Panc1 (cell line): Measurements from ENCODE around the gene LRRIQ1. TPM values are rescaled to one million over a fixed set of nuclear protein-coding genes. Genes with fewer than 3 reads are reported as not detected.
A peak's percentile ranks its signal among the peaks of the same experiment; 100 is the strongest.

Experiments used
- ATAC-seq: fragments of 200-7000 bp; cut with Tn5 transposase; 2 replicates; pipeline ENCODE4 v1.9.1; 2020; ENCODE audit warnings: mild to moderate bottlenecking, moderate library complexity
- BruUV-seq: library from RNA; stranded (reverse); fragments of 400-500 nt; replicated peaks from 2 replicates; lab custom pipeline; 2021; lab: Mats Ljungman, UMichigan
- CTCF ChIA-PET: fragments of 300-600 bp; sonication (Branson Sonifier 250); formaldehyde crosslinking; loops from one replicate; lab custom pipeline; 2022; ENCODE audit warnings: antibody characterized with exemption; lab: Charles Lee
- POLR2A ChIA-PET: fragments of 300-600 bp; sonication (Branson Sonifier 250); formaldehyde crosslinking; loops from one replicate; lab custom pipeline; 2022; ENCODE audit warnings: antibody characterized with exemption; lab: Charles Lee
- DNase-seq: peaks from one replicate; pipeline ENCODE4 v3.0.0-alpha.2; 2010; ENCODE audit warnings: low read depth, low spot score
- H3K27ac ChIP-seq: 2 replicates; pipeline ENCODE4 v1.5.1; 2011; ENCODE audit warnings: mild to moderate bottlenecking, low read length, inconsistent platforms
- H3K27me3 ChIP-seq: fragments of 200-500 bp; sonication (Bioruptor generic); 2 replicates; pipeline ENCODE4 v1.6.0; 2014; ENCODE audit warnings: low read length, inconsistent platforms; ENCODE audit not compliant: control insufficient read depth, insufficient read depth
- H3K36me3 ChIP-seq: fragments of 200-500 bp; sonication (Bioruptor generic); 2 replicates; pipeline ENCODE4 v1.5.1; 2014; ENCODE audit warnings: inconsistent platforms, mild to moderate bottlenecking, low read length, moderate library complexity; ENCODE audit not compliant: control insufficient read depth, insufficient read depth
- H3K4me1 ChIP-seq: 2 replicates; pipeline ENCODE4 v1.5.1; 2011; ENCODE audit warnings: inconsistent platforms, mild to moderate bottlenecking, low read length, moderate library complexity; ENCODE audit not compliant: control insufficient read depth, insufficient read depth
- H3K4me3 ChIP-seq, 2 experiments: 2 replicates each; pipeline ENCODE4 v1.5.1; 2011 to 2012; ENCODE audit warnings: low read depth in 2 of 2, low read length in 2 of 2, mild to moderate bottlenecking in 2 of 2, inconsistent platforms in 1 of 2, moderate library complexity in 1 of 2
- H3K9me3 ChIP-seq: fragments of 200-500 bp; sonication (Bioruptor generic); 2 replicates; pipeline ENCODE4 v1.5.1; 2014; ENCODE audit warnings: low read depth, mild to moderate bottlenecking, inconsistent platforms, low read length, moderate library complexity; ENCODE audit not compliant: control insufficient read depth, insufficient read depth
- POLR2AphosphoS5 ChIP-seq: IDR thresholded peaks from 2 replicates; pipeline ENCODE4 v1.6.1; 2012; ENCODE audit warnings: mild to moderate bottlenecking, low read depth, low read length, moderate library complexity
- SIN3A ChIP-seq: IDR thresholded peaks from 2 replicates; pipeline ENCODE4 v1.6.1; 2012; ENCODE audit warnings: low read depth, mild to moderate bottlenecking, low read length, moderate library complexity, borderline replicate concordance; ENCODE audit not compliant: insufficient read depth
- TCF7L2 ChIP-seq: IDR thresholded peaks from 2 replicates; pipeline ENCODE4 v1.6.1; 2011; ENCODE audit warnings: mild to moderate bottlenecking, low read depth, low read length, inconsistent platforms
- in situ Hi-C: cut with HindIII; loops from 2 replicates; pipeline ENCODE4 v1.10.0; 2016; ENCODE audit warnings: low sequenced_read_pairs, low pct_unique_long_range_greater_than_20kb
- intact Hi-C: fragments of 100-400 bp; cut with micrococcal nuclease; formaldehyde crosslinking; loops from one replicate; pipeline ENCODE4 v1.10.0; 2022; ENCODE audit not compliant: unreplicated experiment
- total RNA-seq: library from RNA; stranded (reverse); gene quantifications from one replicate; pipeline ENCODE4 v1.2.1, GENCODE V29; 2021; ENCODE audit not compliant: unreplicated experiment
- TF ChIP-seq, protein P1 (sequence below), 2 experiments: IDR thresholded peaks; 2 replicates each; pipeline ENCODE4 v1.6.1; 2011 to 2012; ENCODE audit warnings: low read depth in 2 of 2, control low read depth in 1 of 2, low read length in 1 of 2, mild to moderate bottlenecking in 1 of 2, moderate library complexity in 1 of 2; ENCODE audit not compliant: insufficient read depth in 1 of 2
- TF ChIP-seq, protein P2 (sequence below): fragments of 450-650 bp; IDR thresholded peaks from 2 replicates; pipeline ENCODE4 v1.5.1; 2017; ENCODE audit warnings: mild to moderate bottlenecking

LRRIQ1 gene
- total RNA-seq, 1 experiment from 2014 or later = 0.15 TPM

DNA sequence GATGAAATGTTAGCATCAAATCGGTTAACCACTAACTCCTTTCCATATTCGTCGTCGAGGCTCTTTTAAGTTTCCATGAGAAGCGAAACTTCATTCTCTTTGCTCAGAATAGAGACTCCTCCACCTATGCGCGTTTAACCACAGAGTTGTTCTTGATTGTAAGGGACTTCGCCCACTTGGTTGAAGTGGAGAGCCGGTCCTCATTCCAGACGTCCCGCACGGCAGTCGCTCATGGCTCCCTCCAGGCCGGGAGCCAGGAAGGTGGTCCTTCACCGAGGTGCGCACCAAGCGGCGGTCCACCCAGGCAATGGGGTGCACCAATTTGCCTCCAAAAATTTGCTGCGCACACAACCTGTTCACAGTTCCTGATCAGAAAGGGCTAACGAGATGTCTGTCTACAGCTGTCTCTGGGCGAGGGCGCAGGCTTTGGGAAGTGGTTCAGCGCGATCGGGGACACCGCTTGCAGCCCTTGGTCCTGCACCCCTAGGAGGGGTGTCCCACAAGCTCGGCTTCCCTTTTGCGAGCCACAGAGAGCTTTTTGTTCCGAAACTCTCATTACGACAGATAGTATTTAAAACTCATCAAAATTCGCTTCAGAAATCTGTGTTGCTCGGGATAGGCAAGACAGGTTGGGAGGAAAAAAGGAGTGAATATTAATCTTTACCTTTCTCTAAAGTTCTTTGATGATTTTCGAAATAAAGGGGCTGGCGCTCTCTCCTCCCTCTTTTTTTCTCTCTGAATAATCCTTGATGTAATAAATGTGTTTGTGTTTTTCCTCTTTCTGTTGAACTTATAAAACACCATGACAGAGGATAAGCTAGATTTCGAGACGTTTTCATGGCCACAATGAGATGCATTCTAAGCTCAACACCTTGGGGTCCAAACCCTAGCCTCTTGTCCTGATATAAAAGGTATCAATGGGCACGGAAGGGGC is 237.5 kb downstream of the LRRIQ1 start:
- BruUV-seq = no TSS peak
- ChIA-PET POLR2A (no interaction called here), CTCF (no interaction called here)
- H3K27me3 ChIP-seq = peaks cover 10% of the 10 kb centered on the region
- intact Hi-C loops (no loop called here), in situ Hi-C loops (no loop called here)
- peak; percentile 72 for ATAC-seq
- no peak for DNase-seq
- peak overlapping the region; percentile 8 to 47; a peak in 3 of 4 replicates for H3K4me3 ChIP-seq
- no peaks in the 10 kb centered on the region for H3K9me3 ChIP-seq
- H3K27ac ChIP-seq = no peak overlapping the region
- TF ChIP-seq POLR2AphosphoS5 (no peak), TCF7L2 (no peak), SIN3A (no peak)
- TF ChIP-seq, protein P1, sequence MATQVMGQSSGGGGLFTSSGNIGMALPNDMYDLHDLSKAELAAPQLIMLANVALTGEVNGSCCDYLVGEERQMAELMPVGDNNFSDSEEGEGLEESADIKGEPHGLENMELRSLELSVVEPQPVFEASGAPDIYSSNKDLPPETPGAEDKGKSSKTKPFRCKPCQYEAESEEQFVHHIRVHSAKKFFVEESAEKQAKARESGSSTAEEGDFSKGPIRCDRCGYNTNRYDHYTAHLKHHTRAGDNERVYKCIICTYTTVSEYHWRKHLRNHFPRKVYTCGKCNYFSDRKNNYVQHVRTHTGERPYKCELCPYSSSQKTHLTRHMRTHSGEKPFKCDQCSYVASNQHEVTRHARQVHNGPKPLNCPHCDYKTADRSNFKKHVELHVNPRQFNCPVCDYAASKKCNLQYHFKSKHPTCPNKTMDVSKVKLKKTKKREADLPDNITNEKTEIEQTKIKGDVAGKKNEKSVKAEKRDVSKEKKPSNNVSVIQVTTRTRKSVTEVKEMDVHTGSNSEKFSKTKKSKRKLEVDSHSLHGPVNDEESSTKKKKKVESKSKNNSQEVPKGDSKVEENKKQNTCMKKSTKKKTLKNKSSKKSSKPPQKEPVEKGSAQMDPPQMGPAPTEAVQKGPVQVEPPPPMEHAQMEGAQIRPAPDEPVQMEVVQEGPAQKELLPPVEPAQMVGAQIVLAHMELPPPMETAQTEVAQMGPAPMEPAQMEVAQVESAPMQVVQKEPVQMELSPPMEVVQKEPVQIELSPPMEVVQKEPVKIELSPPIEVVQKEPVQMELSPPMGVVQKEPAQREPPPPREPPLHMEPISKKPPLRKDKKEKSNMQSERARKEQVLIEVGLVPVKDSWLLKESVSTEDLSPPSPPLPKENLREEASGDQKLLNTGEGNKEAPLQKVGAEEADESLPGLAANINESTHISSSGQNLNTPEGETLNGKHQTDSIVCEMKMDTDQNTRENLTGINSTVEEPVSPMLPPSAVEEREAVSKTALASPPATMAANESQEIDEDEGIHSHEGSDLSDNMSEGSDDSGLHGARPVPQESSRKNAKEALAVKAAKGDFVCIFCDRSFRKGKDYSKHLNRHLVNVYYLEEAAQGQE (IDR thresholded peaks at IDR 0.05; ENCODE audit: insufficient read depth in 1 of 2, low read depth in 2 of 2, low read length in 1 of 2) = no peak
- TF ChIP-seq, protein P2, sequence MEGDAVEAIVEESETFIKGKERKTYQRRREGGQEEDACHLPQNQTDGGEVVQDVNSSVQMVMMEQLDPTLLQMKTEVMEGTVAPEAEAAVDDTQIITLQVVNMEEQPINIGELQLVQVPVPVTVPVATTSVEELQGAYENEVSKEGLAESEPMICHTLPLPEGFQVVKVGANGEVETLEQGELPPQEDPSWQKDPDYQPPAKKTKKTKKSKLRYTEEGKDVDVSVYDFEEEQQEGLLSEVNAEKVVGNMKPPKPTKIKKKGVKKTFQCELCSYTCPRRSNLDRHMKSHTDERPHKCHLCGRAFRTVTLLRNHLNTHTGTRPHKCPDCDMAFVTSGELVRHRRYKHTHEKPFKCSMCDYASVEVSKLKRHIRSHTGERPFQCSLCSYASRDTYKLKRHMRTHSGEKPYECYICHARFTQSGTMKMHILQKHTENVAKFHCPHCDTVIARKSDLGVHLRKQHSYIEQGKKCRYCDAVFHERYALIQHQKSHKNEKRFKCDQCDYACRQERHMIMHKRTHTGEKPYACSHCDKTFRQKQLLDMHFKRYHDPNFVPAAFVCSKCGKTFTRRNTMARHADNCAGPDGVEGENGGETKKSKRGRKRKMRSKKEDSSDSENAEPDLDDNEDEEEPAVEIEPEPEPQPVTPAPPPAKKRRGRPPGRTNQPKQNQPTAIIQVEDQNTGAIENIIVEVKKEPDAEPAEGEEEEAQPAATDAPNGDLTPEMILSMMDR = no peak
- no peaks in the 10 kb centered on the region for H3K4me1 ChIP-seq
- no peaks in the 10 kb centered on the region for H3K36me3 ChIP-seq

DNA sequence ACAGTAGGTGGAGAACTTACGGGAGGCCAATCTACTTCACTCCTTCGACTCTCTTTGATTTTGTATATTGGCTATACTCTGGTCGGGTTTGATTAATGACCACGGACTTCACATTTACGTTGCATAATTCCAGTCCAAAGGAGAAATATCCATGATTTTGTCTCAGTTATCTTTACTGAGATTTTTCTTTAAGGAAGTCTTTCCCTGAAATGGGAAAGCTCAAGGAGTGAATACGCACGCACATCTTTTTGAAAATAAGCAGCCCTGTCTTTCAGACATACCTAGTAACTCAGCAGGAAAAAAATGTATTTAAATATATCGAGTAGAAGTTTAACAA is 238.1 kb downstream of the LRRIQ1 start:
- H3K27me3 ChIP-seq = peaks cover 10% of the 10 kb centered on the region
- no peaks in the 10 kb centered on the region for H3K4me1 ChIP-seq
- no peak for ATAC-seq
- H3K4me3 ChIP-seq = no peak overlapping the region
- H3K36me3 ChIP-seq = no peaks in the 10 kb centered on the region
- BruUV-seq = no TSS peak
- H3K9me3 ChIP-seq = no peaks in the 10 kb centered on the region
- CTCF ChIA-PET = no interaction called here
- no peak for DNase-seq
- TF ChIP-seq, protein P2 = no peak
- TF ChIP-seq TCF7L2 (no peak), SIN3A (no peak), POLR2AphosphoS5 (no peak)
- TF ChIP-seq, protein P1 (IDR thresholded peaks at IDR 0.05; ENCODE audit: insufficient read depth in 1 of 2, low read depth in 2 of 2, low read length in 1 of 2) = no peak
- in situ Hi-C loops (no loop called here), intact Hi-C loops (no loop called here)
- no peak overlapping the region for H3K27ac ChIP-seq
- POLR2A ChIA-PET = interaction anchor here (0.6 kb wide), 1 partner anchor 145 kb away, joined by 3 read pairs; no protein-coding TSS in a partner anchor
